Measurements from ENCODE around the gene HDDC3. TPM values are rescaled to one million over a fixed set of nuclear protein-coding genes. Genes with fewer than 3 reads are reported as not detected.

The HDDC3 gene
- total RNA-seq, 1 donor from 2014 or later, result 9.5 TPM

DNA sequence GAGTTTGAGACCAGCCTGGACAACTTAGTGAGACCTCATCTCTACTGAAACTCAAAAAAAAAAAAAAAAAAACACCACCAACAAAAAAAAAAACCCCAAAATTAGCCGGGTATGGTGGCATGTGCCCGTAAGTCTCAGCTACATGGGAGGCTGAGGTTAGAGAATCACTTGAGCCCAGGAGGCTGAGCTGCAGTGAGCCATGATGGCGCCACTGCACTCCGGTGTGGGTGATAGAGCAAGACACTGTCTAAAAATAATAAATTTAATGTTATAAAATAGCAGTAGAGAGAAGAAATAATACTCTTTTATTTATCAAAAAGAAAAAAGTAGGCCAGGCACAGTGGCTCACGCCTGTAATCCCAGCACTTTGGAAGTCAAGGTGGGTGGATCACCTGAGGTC, 39.8 kb upstream of the HDDC3 start:
- Mint-ChIP-seq H3K9me3 (ENCODE audit: unreplicated experiment) (no peaks in the 10 kb centered on the region), H3K27ac (ENCODE audit: unreplicated experiment) (no peak overlapping the region), H3K27me3 (ENCODE audit: unreplicated experiment) (no peaks in the 10 kb centered on the region), H3K36me3 (ENCODE audit: unreplicated experiment) (peaks cover 12% of the 10 kb centered on the region), H3K4me1 (ENCODE audit: unreplicated experiment) (no peaks in the 10 kb centered on the region), H3K4me3 (ENCODE audit: unreplicated experiment) (no peak overlapping the region)
- TF ChIP-seq, protein P1, sequence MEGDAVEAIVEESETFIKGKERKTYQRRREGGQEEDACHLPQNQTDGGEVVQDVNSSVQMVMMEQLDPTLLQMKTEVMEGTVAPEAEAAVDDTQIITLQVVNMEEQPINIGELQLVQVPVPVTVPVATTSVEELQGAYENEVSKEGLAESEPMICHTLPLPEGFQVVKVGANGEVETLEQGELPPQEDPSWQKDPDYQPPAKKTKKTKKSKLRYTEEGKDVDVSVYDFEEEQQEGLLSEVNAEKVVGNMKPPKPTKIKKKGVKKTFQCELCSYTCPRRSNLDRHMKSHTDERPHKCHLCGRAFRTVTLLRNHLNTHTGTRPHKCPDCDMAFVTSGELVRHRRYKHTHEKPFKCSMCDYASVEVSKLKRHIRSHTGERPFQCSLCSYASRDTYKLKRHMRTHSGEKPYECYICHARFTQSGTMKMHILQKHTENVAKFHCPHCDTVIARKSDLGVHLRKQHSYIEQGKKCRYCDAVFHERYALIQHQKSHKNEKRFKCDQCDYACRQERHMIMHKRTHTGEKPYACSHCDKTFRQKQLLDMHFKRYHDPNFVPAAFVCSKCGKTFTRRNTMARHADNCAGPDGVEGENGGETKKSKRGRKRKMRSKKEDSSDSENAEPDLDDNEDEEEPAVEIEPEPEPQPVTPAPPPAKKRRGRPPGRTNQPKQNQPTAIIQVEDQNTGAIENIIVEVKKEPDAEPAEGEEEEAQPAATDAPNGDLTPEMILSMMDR (IDR thresholded peaks at IDR 0.05), result no peak
- no peak for DNase-seq (ENCODE audit: extremely low spot score, unreplicated experiment)

DNA sequence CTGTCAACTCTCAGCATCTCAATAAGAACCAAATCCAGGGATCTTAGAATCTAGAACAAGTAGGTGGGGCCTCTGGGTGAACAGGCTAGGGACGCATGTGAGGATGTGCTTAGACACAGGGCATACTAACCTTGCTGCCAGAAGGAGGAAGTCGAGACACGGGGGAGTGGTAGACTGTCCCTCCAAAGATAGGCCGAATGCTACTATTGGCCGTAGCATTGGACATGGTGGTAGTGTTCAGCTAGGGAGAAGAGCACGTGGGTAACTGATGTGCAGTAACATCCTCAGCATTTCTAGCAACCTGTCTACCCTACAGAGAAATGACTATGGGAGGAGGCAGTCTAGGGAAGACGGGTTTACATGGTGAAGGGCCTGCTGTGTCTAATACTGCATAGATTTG, 37.9 kb upstream of the HDDC3 start:
- no peak overlapping the region for H3K27ac Mint-ChIP-seq (ENCODE audit: unreplicated experiment)
- TF ChIP-seq, protein P1 (IDR thresholded peaks at IDR 0.05), result no peak

GRCh38 chr15:90968434-90968833, 36.1 kb upstream of the HDDC3 start:
- no peak for DNase-seq (ENCODE audit: extremely low spot score, unreplicated experiment)
- no peak overlapping the region for H3K4me3 Mint-ChIP-seq (ENCODE audit: unreplicated experiment)
- TF ChIP-seq, protein P1 (IDR thresholded peaks at IDR 0.05), result no peak
- H3K36me3 Mint-ChIP-seq (ENCODE audit: unreplicated experiment), result peaks cover 6% of the 10 kb centered on the region
- no peaks in the 10 kb centered on the region for H3K4me1 Mint-ChIP-seq (ENCODE audit: unreplicated experiment)
- no peaks in the 10 kb centered on the region for H3K9me3 Mint-ChIP-seq (ENCODE audit: unreplicated experiment)
- H3K27me3 Mint-ChIP-seq (ENCODE audit: unreplicated experiment), result no peaks in the 10 kb centered on the region
- no peak overlapping the region for H3K27ac Mint-ChIP-seq (ENCODE audit: unreplicated experiment)

More for the DNA sequence above, 37.9 kb upstream of the HDDC3 start:
- DNase-seq (ENCODE audit: extremely low spot score, unreplicated experiment), result no peak
- Mint-ChIP-seq H3K27me3 (ENCODE audit: unreplicated experiment) (no peaks in the 10 kb centered on the region), H3K4me3 (ENCODE audit: unreplicated experiment) (no peak overlapping the region), H3K9me3 (ENCODE audit: unreplicated experiment) (no peaks in the 10 kb centered on the region), H3K36me3 (ENCODE audit: unreplicated experiment) (peaks cover 11% of the 10 kb centered on the region), H3K4me1 (ENCODE audit: unreplicated experiment) (no peaks in the 10 kb centered on the region)

GRCh38 chr15:90967206-90967605, 34.9 kb upstream of the HDDC3 start:
- Mint-ChIP-seq H3K4me3 (ENCODE audit: unreplicated experiment) (no peak overlapping the region), H3K27ac (ENCODE audit: unreplicated experiment) (no peak overlapping the region), H3K4me1 (ENCODE audit: unreplicated experiment) (no peaks in the 10 kb centered on the region), H3K36me3 (ENCODE audit: unreplicated experiment) (peaks cover 6% of the 10 kb centered on the region), H3K27me3 (ENCODE audit: unreplicated experiment) (no peaks in the 10 kb centered on the region), H3K9me3 (ENCODE audit: unreplicated experiment) (no peaks in the 10 kb centered on the region)
- TF ChIP-seq, protein P1 (IDR thresholded peaks at IDR 0.05), result no peak
- no peak for DNase-seq (ENCODE audit: extremely low spot score, unreplicated experiment)

GRCh38 chr15:90966262-90966661, 33.9 kb upstream of the HDDC3 start:
- no peak for DNase-seq (ENCODE audit: extremely low spot score, unreplicated experiment)
- TF ChIP-seq, protein P1 (IDR thresholded peaks at IDR 0.05), result no peak
- H3K27ac Mint-ChIP-seq (ENCODE audit: unreplicated experiment), result no peak overlapping the region

More at GRCh38 chr15:90966262-90966661, 33.9 kb upstream of the HDDC3 start:
- H3K9me3 Mint-ChIP-seq (ENCODE audit: unreplicated experiment), result no peaks in the 10 kb centered on the region
- H3K4me3 Mint-ChIP-seq (ENCODE audit: unreplicated experiment), result no peak overlapping the region
- H3K4me1 Mint-ChIP-seq (ENCODE audit: unreplicated experiment), result no peaks in the 10 kb centered on the region
- no peaks in the 10 kb centered on the region for H3K27me3 Mint-ChIP-seq (ENCODE audit: unreplicated experiment)
- peaks cover 8% of the 10 kb centered on the region for H3K36me3 Mint-ChIP-seq (ENCODE audit: unreplicated experiment)

All from osteocyte (in vitro differentiated cells).